BLaER1 (cell line): ENCODE results near the gene QSOX2.

Experiments
- H3K27ac ChIP-seq: shearing (Covaris generic); formaldehyde crosslinking; 2 replicates; pipeline ENCODE4 v1.8.1; 2022
- H3K27me3 ChIP-seq: shearing (Covaris generic); formaldehyde crosslinking; 2 replicates; pipeline ENCODE4 v1.8.1; 2022
- H3K36me3 ChIP-seq: shearing (Covaris generic); formaldehyde crosslinking; 2 replicates; pipeline ENCODE4 v1.8.1; 2022
- H3K4me1 ChIP-seq: shearing (Covaris generic); formaldehyde crosslinking; 2 replicates; pipeline ENCODE4 v1.8.1; 2022
- H3K4me2 ChIP-seq: shearing (Covaris generic); formaldehyde crosslinking; 2 replicates; pipeline ENCODE4 v1.8.1; 2022
- H3K4me3 ChIP-seq: shearing (Covaris generic); formaldehyde crosslinking; 2 replicates; pipeline ENCODE4 v1.8.1; 2022
- H3K9ac ChIP-seq: shearing (Covaris generic); formaldehyde crosslinking; 2 replicates; pipeline ENCODE4 v1.8.1; 2022
- H3K9me3 ChIP-seq: shearing (Covaris generic); formaldehyde crosslinking; 2 replicates; pipeline ENCODE4 v1.8.1; 2022
- H4K20me1 ChIP-seq: shearing (Covaris generic); formaldehyde crosslinking; 2 replicates; pipeline ENCODE4 v1.8.1; 2022
- Cebpa-rat ChIP-seq: shearing (Covaris generic); IDR thresholded peaks from 2 replicates; pipeline ENCODE4 v1.8.1; 2022

Gene QSOX2

GRCh38 chr9:136282272-136282861 lies 36.8 kb upstream of the QSOX2 start:
- H3K27ac ChIP-seq, result peak overlapping the region; percentile 76
- no peaks in the 10 kb centered on the region for H3K9me3 ChIP-seq
- peak overlapping the region; percentile 92 for H3K4me2 ChIP-seq
- no peaks in the 10 kb centered on the region for H3K36me3 ChIP-seq
- no peaks in the 10 kb centered on the region for H3K27me3 ChIP-seq
- H3K9ac ChIP-seq, result peak overlapping the region; percentile 32; the same call in 1 of the 2 replicates
- H3K4me1 ChIP-seq, result peaks cover 60% of the 10 kb centered on the region
- H4K20me1 ChIP-seq, result no peaks in the 10 kb centered on the region
- H3K4me3 ChIP-seq, result peak overlapping the region; percentile 29; the same call in 1 of the 2 replicates
- TF ChIP-seq Cebpa-rat, result no peak

- TF ChIP-seq Cebpa-rat, result no peak
- peak overlapping the region; percentile 92 for H3K4me2 ChIP-seq
- no peaks in the 10 kb centered on the region for H3K9me3 ChIP-seq
- H3K4me1 ChIP-seq, result peaks cover 62% of the 10 kb centered on the region
- peak overlapping the region; percentile 76 for H3K27ac ChIP-seq
- peak overlapping the region; percentile 29; the same call in 1 of the 2 replicates for H3K4me3 ChIP-seq
- H4K20me1 ChIP-seq, result no peaks in the 10 kb centered on the region
- H3K9ac ChIP-seq, result peak overlapping the region; percentile 41; the same call in 1 of the 2 replicates
- H3K27me3 ChIP-seq, result no peaks in the 10 kb centered on the region
- H3K36me3 ChIP-seq, result no peaks in the 10 kb centered on the region
These were observed 36.0 kb upstream of the QSOX2 start for GRCh38 chr9:136281421-136282271.

- H3K27me3 ChIP-seq, result no peaks in the 10 kb centered on the region
These were observed 35.1 kb upstream of the QSOX2 start for GRCh38 chr9:136280535-136281315.

GRCh38 chr9:136279471-136279870 lies 33.9 kb upstream of the QSOX2 start:
- no peak overlapping the region for H3K4me3 ChIP-seq
- H4K20me1 ChIP-seq, result no peaks in the 10 kb centered on the region
- H3K36me3 ChIP-seq, result no peaks in the 10 kb centered on the region
- no peaks in the 10 kb centered on the region for H3K9me3 ChIP-seq
- TF ChIP-seq Cebpa-rat, result no peak
- H3K9ac ChIP-seq, result no peak overlapping the region
- no peak overlapping the region for H3K27ac ChIP-seq
- H3K27me3 ChIP-seq, result no peaks in the 10 kb centered on the region
- peaks cover 57% of the 10 kb centered on the region for H3K4me1 ChIP-seq
- no peak overlapping the region for H3K4me2 ChIP-seq

More at GRCh38 chr9:136280535-136281315, 35.1 kb upstream of the QSOX2 start:
- peaks cover 65% of the 10 kb centered on the region for H3K4me1 ChIP-seq
- no peaks in the 10 kb centered on the region for H4K20me1 ChIP-seq
- no peaks in the 10 kb centered on the region for H3K36me3 ChIP-seq
- H3K9me3 ChIP-seq, result no peaks in the 10 kb centered on the region
- H3K27ac ChIP-seq, result peak overlapping the region; percentile 76
- no peak overlapping the region for H3K4me3 ChIP-seq
- no peak overlapping the region; the same call in 1 of the 2 replicates for H3K9ac ChIP-seq
- peak overlapping the region; percentile 92 for H3K4me2 ChIP-seq
- no peak for TF ChIP-seq Cebpa-rat

- Histone ChIP-seq H3K4me2 (no peak overlapping the region), H4K20me1 (no peaks in the 10 kb centered on the region), H3K27ac (no peak overlapping the region), H3K9ac (no peak overlapping the region), H3K36me3 (no peaks in the 10 kb centered on the region), H3K27me3 (no peaks in the 10 kb centered on the region), H3K4me1 (peaks cover 51% of the 10 kb centered on the region), H3K4me3 (no peak overlapping the region), H3K9me3 (no peaks in the 10 kb centered on the region)
- no peak for TF ChIP-seq Cebpa-rat
These were observed 33.3 kb upstream of the QSOX2 start for GRCh38 chr9:136278894-136279293.

- no peaks in the 10 kb centered on the region for H4K20me1 ChIP-seq
- no peaks in the 10 kb centered on the region for H3K36me3 ChIP-seq
- H3K4me3 ChIP-seq, result no peak overlapping the region
- H3K27me3 ChIP-seq, result no peaks in the 10 kb centered on the region
- no peak overlapping the region for H3K4me2 ChIP-seq
- H3K9me3 ChIP-seq, result no peaks in the 10 kb centered on the region
- H3K27ac ChIP-seq, result no peak overlapping the region
- no peak overlapping the region for H3K9ac ChIP-seq
- no peak for TF ChIP-seq Cebpa-rat
- peaks cover 45% of the 10 kb centered on the region for H3K4me1 ChIP-seq
These were observed 32.6 kb upstream of the QSOX2 start for GRCh38 chr9:136278221-136278620.

- Histone ChIP-seq H3K9ac (no peak overlapping the region), H3K9me3 (no peaks in the 10 kb centered on the region), H4K20me1 (no peaks in the 10 kb centered on the region), H3K4me1 (peaks cover 40% of the 10 kb centered on the region), H3K4me3 (no peak overlapping the region), H3K36me3 (no peaks in the 10 kb centered on the region), H3K27ac (no peak overlapping the region), H3K4me2 (no peak overlapping the region), H3K27me3 (no peaks in the 10 kb centered on the region)
- no peak for TF ChIP-seq Cebpa-rat
These were observed 32.1 kb upstream of the QSOX2 start for GRCh38 chr9:136277746-136278145.

GRCh38 chr9:136276716-136277115 lies 31.1 kb upstream of the QSOX2 start:
- Histone ChIP-seq H3K27me3 (no peaks in the 10 kb centered on the region), H3K36me3 (no peaks in the 10 kb centered on the region), H3K4me1 (peaks cover 30% of the 10 kb centered on the region), H3K9ac (no peak overlapping the region), H3K9me3 (no peaks in the 10 kb centered on the region), H3K4me2 (no peak overlapping the region), H3K27ac (no peak overlapping the region), H3K4me3 (no peak overlapping the region), H4K20me1 (no peaks in the 10 kb centered on the region)
- TF ChIP-seq Cebpa-rat, result no peak

- no peak overlapping the region for H3K27ac ChIP-seq
- H3K9me3 ChIP-seq, result no peaks in the 10 kb centered on the region
- no peaks in the 10 kb centered on the region for H3K27me3 ChIP-seq
- no peak overlapping the region for H3K4me3 ChIP-seq
- no peaks in the 10 kb centered on the region for H4K20me1 ChIP-seq
- TF ChIP-seq Cebpa-rat, result no peak
- no peaks in the 10 kb centered on the region for H3K36me3 ChIP-seq
- H3K9ac ChIP-seq, result no peak overlapping the region
- no peak overlapping the region for H3K4me2 ChIP-seq
- peaks cover 21% of the 10 kb centered on the region for H3K4me1 ChIP-seq
These were observed 30.2 kb upstream of the QSOX2 start for GRCh38 chr9:136275655-136276429.
